Fibroblast of the aortic adventitia (primary cell): ENCODE results near the gene SLX4IP. TPM values are rescaled to one million over a fixed set of nuclear protein-coding genes. Genes with fewer than 3 reads are reported as not detected.
"Not testable (repeated sequence)": the region's sequence is repeated elsewhere in the genome, so short reads cannot be mapped to it uniquely, and the experiment has no call there.

Experiments used
- DNase-seq: peaks from one replicate; pipeline ENCODE4 v3.0.0-alpha.2; 2010; ENCODE audit warnings: low read depth
- H3K4me3 ChIP-seq: 2 replicates; pipeline ENCODE4 v1.5.1; 2011; ENCODE audit warnings: low read depth, mild to moderate bottlenecking, control low read depth, low read length, moderate library complexity
- CTCF ChIP-seq: IDR thresholded peaks from 2 replicates; pipeline ENCODE4 v1.5.1; 2011; ENCODE audit warnings: mild to moderate bottlenecking, low read length, control low read depth, inconsistent platforms; ENCODE audit not compliant: insufficient read depth
- total RNA-seq: library from RNA; depleted of rRNA; stranded (reverse); fragments of >200 nt; gene quantifications from 2 replicates; pipeline ENCODE4 v1.2.3, GENCODE V29; 2012; ENCODE audit warnings: low replicate concordance

The SLX4IP gene
- total RNA-seq, 1 donor = 7.0 TPM

DNA sequence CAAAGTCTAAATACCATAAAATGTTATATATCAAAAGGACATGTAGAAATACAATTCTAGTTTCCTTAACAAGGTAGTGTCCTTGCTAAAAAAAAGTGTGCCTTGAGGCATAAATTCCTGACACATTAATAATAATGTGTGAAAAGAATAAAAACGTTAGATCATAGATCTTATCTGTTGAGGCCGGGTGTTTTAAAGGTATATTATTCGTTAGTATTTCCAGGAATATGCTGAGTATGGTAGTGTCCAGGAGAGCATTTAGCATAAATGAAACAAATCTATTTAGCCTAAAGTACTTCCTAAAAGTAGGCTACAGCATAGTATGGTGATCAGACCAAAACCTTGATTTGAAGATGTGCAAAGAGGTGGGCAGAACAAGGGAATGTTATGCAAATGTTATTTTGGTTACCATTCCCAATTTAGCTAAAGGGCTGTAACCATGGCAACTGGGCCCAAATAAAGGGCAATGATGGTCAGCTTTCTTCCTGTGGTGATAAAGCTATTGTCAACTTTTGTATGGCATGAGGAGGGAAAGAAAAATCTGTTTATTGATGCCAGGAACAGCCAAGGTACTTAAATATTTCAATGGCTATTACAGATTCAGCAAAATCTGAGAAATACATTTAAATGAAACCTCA is 20.0 kb upstream of the SLX4IP start:
- H3K4me3 ChIP-seq = no peak overlapping the region
- no peak for TF ChIP-seq CTCF
- no peak for DNase-seq

- not testable (repeated sequence) for DNase-seq, H3K4me3 ChIP-seq
Observed at GRCh38 chr20:10417218-10417617, 17.9 kb upstream of the SLX4IP start.

DNA sequence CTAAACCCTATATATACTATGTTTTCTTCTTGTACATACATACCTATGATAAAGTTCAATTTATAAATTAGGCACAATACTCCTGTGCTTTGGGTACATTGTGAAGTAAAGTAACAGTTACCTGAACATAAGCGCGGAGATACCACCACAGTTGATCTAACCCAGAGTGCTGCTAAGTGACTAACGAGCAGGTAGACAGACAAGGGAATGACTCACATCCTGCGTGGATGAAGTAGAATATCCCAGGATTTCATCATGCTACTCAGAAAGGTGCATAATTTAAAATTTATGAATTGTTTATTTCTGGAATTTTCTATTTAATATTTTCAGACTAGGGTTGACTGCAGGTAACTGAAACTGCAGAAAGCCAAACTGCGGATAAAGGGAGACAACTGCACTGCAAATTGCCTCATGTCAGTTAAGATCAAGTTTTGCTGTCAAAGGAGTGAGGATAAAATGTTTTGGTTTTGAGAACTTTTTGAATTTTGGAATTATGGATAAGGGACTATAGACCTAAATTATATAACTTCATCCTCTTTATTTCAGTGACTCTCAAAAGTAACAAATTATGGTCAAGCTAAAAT is 15.5 kb upstream of the SLX4IP start:
- DNase-seq = no peak

DNA sequence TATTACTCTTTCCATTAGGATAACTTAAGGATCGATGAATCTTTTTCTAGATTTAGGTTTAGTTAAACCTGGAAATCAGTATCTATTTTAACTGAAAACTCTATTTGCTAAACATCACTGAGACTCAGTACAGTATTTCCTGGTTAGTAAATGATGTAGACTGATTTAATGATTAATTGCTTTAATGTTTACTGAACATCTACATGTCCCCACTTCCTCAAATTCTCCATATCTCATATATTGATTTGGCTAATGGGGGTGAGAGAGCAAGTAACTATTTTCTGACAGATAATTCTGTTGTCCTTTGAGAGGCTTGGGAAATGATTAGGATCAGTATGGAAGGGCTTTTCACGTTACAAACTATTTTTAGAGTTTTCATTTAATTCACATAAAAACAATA is 11.4 kb upstream of the SLX4IP start:
- DNase-seq = no peak
- TF ChIP-seq CTCF = no peak
- H3K4me3 ChIP-seq = no peak overlapping the region

More for the DNA sequence above, 15.5 kb upstream of the SLX4IP start:
- TF ChIP-seq CTCF = no peak
- H3K4me3 ChIP-seq = no peak overlapping the region

DNA sequence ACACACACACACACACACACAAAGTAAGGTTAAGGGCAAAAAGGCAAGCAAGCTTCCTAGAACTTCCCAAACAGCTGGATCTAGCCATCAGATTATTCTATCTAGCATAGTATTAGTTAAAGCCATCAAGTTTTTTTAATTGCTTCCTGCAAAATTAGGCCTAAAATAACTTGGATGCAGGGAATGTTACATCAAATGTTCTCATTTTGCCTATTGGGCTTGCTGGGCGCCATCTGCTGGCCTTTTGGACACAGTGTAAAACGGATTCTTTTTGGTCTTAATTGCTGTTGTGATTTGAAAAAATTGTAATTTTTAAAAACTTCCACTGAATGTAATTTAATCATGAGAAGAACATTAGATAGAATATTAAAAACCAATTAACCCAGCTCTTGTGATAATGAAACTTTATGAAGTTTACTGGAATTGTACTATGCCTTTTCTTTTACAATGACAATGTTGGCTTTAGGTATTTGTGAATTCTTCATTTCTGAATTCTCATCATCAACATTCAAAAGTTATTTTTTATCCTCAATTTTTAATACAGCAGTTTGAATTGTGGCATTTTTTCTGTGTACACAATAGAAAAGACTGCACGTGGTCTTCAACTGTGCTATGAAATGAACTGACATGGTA is 7.9 kb upstream of the SLX4IP start:
- peak; percentile 88 for TF ChIP-seq CTCF
- peak; percentile 79 for DNase-seq
- H3K4me3 ChIP-seq = no peak overlapping the region

DNA sequence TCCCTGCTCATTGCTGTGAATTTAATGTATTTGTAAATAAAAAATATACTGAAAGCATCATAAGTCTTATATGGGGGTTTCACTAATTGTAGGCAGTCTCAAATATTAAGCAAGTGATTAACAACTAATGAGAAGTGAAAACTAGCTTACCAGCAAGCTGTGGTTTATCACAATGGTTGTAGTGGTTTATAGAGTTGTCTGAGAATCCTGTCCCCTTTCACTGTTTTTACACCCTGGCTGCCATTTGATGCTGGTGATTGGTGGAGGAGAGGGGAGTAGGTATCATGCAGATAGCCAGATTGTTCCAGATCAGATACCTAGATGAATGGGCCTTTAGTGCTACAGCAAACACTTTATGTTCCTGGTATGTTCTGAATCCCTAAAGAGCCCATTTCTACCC is 7.1 kb upstream of the SLX4IP start:
- no peak for DNase-seq
- H3K4me3 ChIP-seq = no peak overlapping the region
- TF ChIP-seq CTCF = no peak

DNA sequence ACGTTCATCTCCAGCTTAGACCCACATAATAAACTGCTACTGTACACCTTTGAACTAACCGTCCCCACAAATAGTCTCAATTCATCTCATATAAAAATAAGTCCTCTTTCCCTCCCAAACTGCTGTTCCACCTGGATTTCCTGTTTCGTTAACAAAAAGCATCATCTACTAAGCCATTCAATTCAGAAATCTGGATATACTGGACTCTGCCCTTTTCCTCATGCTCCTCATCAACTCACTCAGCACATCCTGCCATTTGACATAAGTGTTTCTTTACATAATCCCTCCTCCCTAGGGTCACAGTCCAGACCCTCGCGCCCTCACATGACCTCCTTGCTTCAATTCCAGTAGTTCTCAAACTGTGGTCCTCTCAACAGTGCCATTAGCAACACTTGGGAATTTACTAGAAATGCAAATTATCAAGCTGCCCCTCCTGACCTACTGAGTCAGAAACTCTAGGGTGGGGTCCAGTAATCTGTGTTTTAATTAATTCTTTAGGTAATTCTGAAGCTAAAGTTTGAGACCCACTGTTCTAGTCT is 5.6 kb upstream of the SLX4IP start:
- no peak for TF ChIP-seq CTCF

More for the DNA sequence above, 5.6 kb upstream of the SLX4IP start:
- no peak overlapping the region for H3K4me3 ChIP-seq
- DNase-seq = no peak
